Mesenchymal stem cell (in vitro differentiated cells and primary cell): Measurements from ENCODE around the gene PTGR3.

Source experiments
- DNase-seq: peaks from one replicate; pipeline ENCODE4 v3.0.0-alpha.2; 2013
- H2AFZ ChIP-seq: one replicate; pipeline ENCODE4 v1.6.1; 2013; ENCODE audit warnings: low read depth, mild to moderate bottlenecking, control low read depth, inconsistent platforms, low read length, moderate library complexity
- H2AK5ac ChIP-seq: 2 replicates; pipeline ENCODE4 v1.6.1; 2013; ENCODE audit warnings: low read length, moderate library complexity, mild to moderate bottlenecking, inconsistent platforms; ENCODE audit not compliant: severe bottlenecking
- H2BK120ac ChIP-seq: one replicate; pipeline ENCODE4 v1.6.1; 2013; ENCODE audit warnings: low read depth, mild to moderate bottlenecking, inconsistent platforms, low read length, moderate library complexity
- H2BK12ac ChIP-seq, 2 experiments: one replicate each; pipeline ENCODE4 v1.6.1; 2013; ENCODE audit warnings: inconsistent platforms in 2 of 2, low read length in 2 of 2, mild to moderate bottlenecking in 2 of 2, moderate library complexity in 2 of 2, control low read depth in 1 of 2
- H2BK15ac ChIP-seq: one replicate; pipeline ENCODE4 v1.6.1; 2013; ENCODE audit warnings: mild to moderate bottlenecking, low read depth, inconsistent platforms; ENCODE audit not compliant: poor library complexity, severe bottlenecking
- H2BK5ac ChIP-seq: 2 replicates; pipeline ENCODE4 v1.6.1; 2013; ENCODE audit warnings: low read depth, mild to moderate bottlenecking, low read length, control low read depth, inconsistent platforms; ENCODE audit not compliant: poor library complexity, severe bottlenecking
- H3K14ac ChIP-seq, 2 experiments: one replicate each; pipeline ENCODE4 v1.6.1; 2013; ENCODE audit warnings: inconsistent platforms in 2 of 2, low read length in 2 of 2, control low read depth in 1 of 2, mild to moderate bottlenecking in 1 of 2, moderate library complexity in 1 of 2
- H3K18ac ChIP-seq, 2 experiments: one replicate each; pipeline ENCODE4 v1.6.1; 2013; ENCODE audit warnings: inconsistent platforms in 2 of 2, low read length in 2 of 2, control low read depth in 1 of 2, low read depth in 1 of 2, mild to moderate bottlenecking in 1 of 2
- H3K23ac ChIP-seq, 2 experiments: one replicate each; pipeline ENCODE4 v1.6.1; 2013; ENCODE audit warnings: inconsistent platforms in 2 of 2, low read length in 2 of 2, mild to moderate bottlenecking in 2 of 2, moderate library complexity in 2 of 2, control low read depth in 1 of 2
- H3K27ac ChIP-seq: 2 replicates; pipeline ENCODE4 v1.5.1; 2013; ENCODE audit warnings: mild to moderate bottlenecking, moderate library complexity, low read length, control low read depth, inconsistent platforms; ENCODE audit not compliant: poor library complexity, severe bottlenecking
- H3K27me3 ChIP-seq, 2 experiments: 2 replicates each; pipeline versions ENCODE4 v1.6.1 to v1.7.0; 2013; ENCODE audit warnings: low read length in 2 of 2, mild to moderate bottlenecking in 2 of 2, moderate library complexity in 2 of 2, control low read depth in 1 of 2, inconsistent platforms in 1 of 2; ENCODE audit not compliant: control insufficient read depth in 1 of 2, insufficient read depth in 1 of 2
- H3K36me3 ChIP-seq, 2 experiments: 2 replicates each; pipeline versions ENCODE4 v1.6.1 to v1.7.0; 2013; ENCODE audit warnings: low read length in 2 of 2, control low read depth in 1 of 2, inconsistent platforms in 1 of 2, low read depth in 1 of 2, mild to moderate bottlenecking in 1 of 2; ENCODE audit not compliant: insufficient read depth in 2 of 2, control insufficient read depth in 1 of 2
- H3K4ac ChIP-seq, 2 experiments: one replicate each; pipeline ENCODE4 v1.6.1; 2013; ENCODE audit warnings: inconsistent platforms in 2 of 2, low read length in 2 of 2, mild to moderate bottlenecking in 2 of 2, moderate library complexity in 2 of 2, control low read depth in 1 of 2, low read depth in 1 of 2
- H3K4me1 ChIP-seq: 2 replicates; pipeline ENCODE4 v1.6.1; 2013; ENCODE audit warnings: low read depth, low read length, control low read depth; ENCODE audit not compliant: control insufficient read depth, insufficient read depth
- H3K4me2 ChIP-seq: 2 replicates; pipeline ENCODE4 v1.6.1; 2013; ENCODE audit warnings: low read length, mild to moderate bottlenecking, inconsistent platforms; ENCODE audit not compliant: poor library complexity, severe bottlenecking
- H3K4me3 ChIP-seq, 2 experiments: 2 replicates each; pipeline versions ENCODE4 v1.5.1 to v1.7.0; 2013; ENCODE audit warnings: low read length in 2 of 2, mild to moderate bottlenecking in 2 of 2, control low read depth in 1 of 2, low read depth in 1 of 2; ENCODE audit not compliant: insufficient read depth in 1 of 2
- H3K79me1 ChIP-seq: replicated peaks from 2 replicates; pipeline ENCODE4 v1.6.1; 2013; ENCODE audit warnings: mild to moderate bottlenecking, control low read depth, low read length, inconsistent platforms; ENCODE audit not compliant: poor library complexity, severe bottlenecking
- H3K9ac ChIP-seq: 2 replicates; pipeline ENCODE4 v1.7.0; 2013; ENCODE audit warnings: mild to moderate bottlenecking, low read length, moderate library complexity
- H3K9me3 ChIP-seq: 2 replicates; pipeline ENCODE4 v1.7.0; 2013; ENCODE audit warnings: mild to moderate bottlenecking, low read length; ENCODE audit not compliant: control insufficient read depth
- H4K8ac ChIP-seq: one replicate; pipeline ENCODE4 v1.6.1; 2013; ENCODE audit warnings: inconsistent platforms, mild to moderate bottlenecking, low read length, moderate library complexity
- H4K91ac ChIP-seq: one replicate; pipeline ENCODE4 v1.6.1; 2013; ENCODE audit warnings: mild to moderate bottlenecking, low read length, inconsistent platforms
- WGBS: methylation state at CpG from one replicate; pipeline ENCODE4 v1.1.7; 2013; ENCODE audit warnings: mixed read lengths; 5-methylcytosine and 5-hydroxymethylcytosine counted together

PTGR3 gene

DNA sequence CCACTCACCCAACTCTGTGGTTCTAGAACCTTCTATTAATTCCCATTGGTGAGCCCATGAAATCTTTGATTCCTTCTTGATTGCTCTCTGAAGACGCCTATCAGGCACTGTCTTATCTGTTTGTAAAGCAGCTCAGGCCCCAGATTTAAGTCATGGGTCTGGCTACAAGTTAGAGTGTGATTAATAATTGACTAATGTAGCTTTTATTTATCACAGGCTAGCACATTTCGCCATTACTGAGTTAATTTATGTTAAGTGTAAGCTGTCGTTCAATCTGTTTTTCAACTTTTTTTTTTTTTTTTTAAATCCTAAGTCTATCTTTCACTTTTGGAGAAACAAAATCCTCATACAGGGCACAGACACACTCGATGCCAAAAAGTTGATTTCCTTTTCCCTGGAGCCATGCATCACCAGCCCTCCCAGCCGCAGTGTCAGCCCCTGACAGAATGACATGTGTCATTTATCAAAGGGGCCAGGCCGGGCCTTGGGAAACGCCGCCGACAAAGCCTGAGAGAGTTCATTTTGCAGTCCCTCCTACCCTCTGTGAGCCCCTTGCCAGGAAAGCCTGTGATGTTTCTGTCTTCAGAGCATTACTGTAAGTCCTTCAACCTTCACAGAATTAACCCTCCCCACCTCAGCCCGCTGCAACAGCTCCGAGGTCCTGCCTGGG is 17.5 kb upstream of the PTGR3 start:
- H3K27me3 ChIP-seq = no peaks in the 10 kb centered on the region
- no peak overlapping the region for H2AFZ ChIP-seq
- no peak overlapping the region for H3K23ac ChIP-seq
- no peak overlapping the region for H2AK5ac ChIP-seq
- H3K79me1 ChIP-seq = peaks cover 33% of the 10 kb centered on the region
- no peak overlapping the region for H3K27ac ChIP-seq
- no peaks in the 10 kb centered on the region for H3K9me3 ChIP-seq
- H2BK120ac ChIP-seq = peak overlapping the region; percentile 15
- H3K18ac ChIP-seq = no peak overlapping the region
- peak overlapping the region in 1 of 2 experiments; percentile 28 for H2BK12ac ChIP-seq
- peak overlapping the region; percentile 32 for H4K8ac ChIP-seq
- H3K4me2 ChIP-seq = peak overlapping the region; percentile 90
- peaks cover 8% of the 10 kb centered on the region for H3K4me1 ChIP-seq
- H4K91ac ChIP-seq = peak overlapping the region; percentile 11
- 28% methylated on average over 10 of the region's 11 CpGs for WGBS
- no peak overlapping the region for H2BK5ac ChIP-seq
- peak overlapping the region; percentile 71 for H3K9ac ChIP-seq
- H2BK15ac ChIP-seq = no peak overlapping the region
- no peak overlapping the region for H3K14ac ChIP-seq
- H3K36me3 ChIP-seq = peaks cover 0 to 4% of the 10 kb centered on the region in 2 experiments
- H3K4ac ChIP-seq = no peak overlapping the region
- no peak for DNase-seq
- H3K4me3 ChIP-seq = peak overlapping the region; percentile 28 to 72

DNA sequence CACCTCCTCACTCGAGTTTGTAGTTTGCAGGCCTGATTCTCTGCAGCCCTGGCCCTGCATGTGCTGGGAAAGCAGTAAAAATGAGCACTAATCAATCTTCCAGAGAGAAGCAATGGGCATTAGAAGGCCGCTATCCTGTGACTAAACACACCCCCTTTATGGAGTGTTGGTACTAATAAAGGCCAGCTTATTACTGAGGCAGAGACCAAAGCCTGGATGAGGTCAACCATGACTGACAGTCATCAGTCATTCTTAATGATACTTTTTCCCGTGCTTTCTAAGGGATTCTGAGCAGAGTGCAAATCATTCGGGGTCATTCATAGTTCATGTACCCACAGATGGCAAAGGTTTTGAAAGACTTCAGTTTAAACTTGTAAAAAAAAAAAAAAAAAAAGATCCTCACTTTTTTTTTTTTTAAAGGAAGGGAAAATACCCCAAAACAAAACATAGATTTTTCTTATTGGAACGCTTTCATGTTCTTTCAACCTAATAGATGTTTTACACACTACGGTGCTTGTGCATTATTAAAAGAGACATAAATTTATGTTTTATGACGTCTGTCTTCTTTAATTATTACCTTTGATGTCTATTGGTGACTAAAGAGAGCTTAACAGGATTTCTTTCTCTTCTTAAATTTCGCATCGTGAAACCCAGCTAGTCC is 14.9 kb upstream of the PTGR3 start:
- no peaks in the 10 kb centered on the region for H3K36me3 ChIP-seq
- H3K9me3 ChIP-seq = no peaks in the 10 kb centered on the region

DNA sequence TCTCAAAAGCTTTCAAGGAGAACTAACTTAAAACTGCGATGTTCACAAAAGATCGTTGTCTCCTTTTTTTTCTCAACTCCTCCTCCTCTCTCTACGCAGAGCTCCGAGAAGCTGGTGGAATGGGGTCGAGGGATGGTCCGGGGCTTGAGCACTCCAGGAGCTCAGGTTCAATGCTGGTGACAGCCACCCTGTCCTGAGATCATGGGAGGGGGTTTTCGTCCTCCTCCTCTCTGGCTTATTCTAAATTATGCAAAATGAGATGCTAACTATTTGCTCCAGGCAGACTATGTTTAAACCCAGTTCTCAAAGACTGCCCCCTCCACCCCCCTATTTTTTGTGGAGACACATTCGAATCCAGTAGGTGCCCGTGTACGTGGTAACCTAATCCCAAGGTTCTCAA is 13.5 kb upstream of the PTGR3 start:
- no peak overlapping the region for H2BK120ac ChIP-seq
- WGBS = 88% methylated on average over 6 of the region's 10 CpGs
- no peak for DNase-seq

More for the DNA sequence above, 14.9 kb upstream of the PTGR3 start:
- Histone ChIP-seq H4K8ac (no peak overlapping the region), H3K79me1 (peaks cover 26% of the 10 kb centered on the region), H2BK5ac (no peak overlapping the region), H2BK12ac (no peak overlapping the region), H3K4me1 (peaks cover 7% of the 10 kb centered on the region), H4K91ac (no peak overlapping the region), H2BK120ac (no peak overlapping the region), H3K23ac (no peak overlapping the region), H3K18ac (no peak overlapping the region), H2AFZ (no peak overlapping the region), H3K4me2 (no peak overlapping the region), H3K4me3 (no peak overlapping the region), H3K9ac (no peak overlapping the region), H3K27me3 (no peaks in the 10 kb centered on the region), H3K27ac (no peak overlapping the region), H2AK5ac (no peak overlapping the region), H3K14ac (no peak overlapping the region), H3K4ac (no peak overlapping the region), H2BK15ac (no peak overlapping the region)
- no peak for DNase-seq
- WGBS = 3% methylated on average over 3 of the region's 9 CpGs

DNA sequence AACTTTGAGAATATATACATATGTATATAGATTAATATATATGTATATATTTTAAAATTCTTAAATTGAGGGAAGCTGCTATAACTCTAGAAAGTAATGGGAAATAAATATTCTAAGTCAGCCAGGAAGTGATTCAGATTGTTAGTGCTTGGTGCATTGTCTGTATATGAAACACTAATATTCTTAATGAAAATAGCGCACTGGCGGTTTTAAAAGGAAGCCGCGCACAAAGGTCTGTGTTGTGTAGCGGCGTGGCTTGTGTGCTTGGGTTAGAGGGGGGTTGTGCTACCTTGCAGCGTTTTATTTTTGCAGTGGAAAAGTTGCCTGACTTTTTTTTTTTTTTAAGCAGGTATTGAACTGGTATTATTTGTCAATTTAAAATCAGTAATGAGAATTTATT is 13.0 kb upstream of the PTGR3 start:
- Histone ChIP-seq H2BK15ac (no peak overlapping the region), H4K91ac (no peak overlapping the region), H3K23ac (no peak overlapping the region), H3K27ac (no peak overlapping the region), H4K8ac (no peak overlapping the region), H3K4me3 (no peak overlapping the region), H2AK5ac (no peak overlapping the region), H2BK120ac (no peak overlapping the region), H2AFZ (no peak overlapping the region), H3K18ac (no peak overlapping the region), H3K9ac (no peak overlapping the region), H3K27me3 (no peaks in the 10 kb centered on the region), H2BK12ac (no peak overlapping the region), H3K36me3 (no peaks in the 10 kb centered on the region), H2BK5ac (no peak overlapping the region), H3K14ac (no peak overlapping the region), H3K79me1 (peaks cover 22% of the 10 kb centered on the region), H3K9me3 (no peaks in the 10 kb centered on the region), H3K4me1 (peaks cover 7% of the 10 kb centered on the region), H3K4ac (no peak overlapping the region), H3K4me2 (no peak overlapping the region)
- WGBS = 96% methylated on average over 7 of the region's 7 CpGs
- DNase-seq = no peak

More for the DNA sequence above, 13.5 kb upstream of the PTGR3 start:
- Histone ChIP-seq H3K4me2 (no peak overlapping the region), H2BK15ac (no peak overlapping the region), H3K4ac (no peak overlapping the region), H2AFZ (no peak overlapping the region), H3K9me3 (no peaks in the 10 kb centered on the region), H3K36me3 (no peaks in the 10 kb centered on the region), H2BK12ac (no peak overlapping the region), H3K14ac (no peak overlapping the region), H4K91ac (no peak overlapping the region), H4K8ac (no peak overlapping the region), H3K27ac (no peak overlapping the region), H3K79me1 (peaks cover 22% of the 10 kb centered on the region), H2BK5ac (no peak overlapping the region), H3K4me3 (no peak overlapping the region), H3K27me3 (no peaks in the 10 kb centered on the region), H2AK5ac (no peak overlapping the region), H3K18ac (no peak overlapping the region), H3K23ac (no peak overlapping the region), H3K9ac (no peak overlapping the region), H3K4me1 (peaks cover 7% of the 10 kb centered on the region)
